HEK293T (cell line): Measurements from ENCODE around the gene SLAMF1.
A peak's percentile ranks its signal among the peaks of the same experiment; 100 is the strongest.

Experiments used
- CTCF ChIA-PET: fragments of 350-600 bp; formaldehyde crosslinking; extraction: SDS; loops from one replicate; lab custom pipeline; 2021; ENCODE audit warnings: antibody characterized with exemption, inconsistent platforms; lab: Yijun Ruan, JAX
- POLR2A ChIA-PET: fragments of 350-600 bp; formaldehyde crosslinking; extraction: SDS; loops from one replicate; lab custom pipeline; 2020; ENCODE audit warnings: antibody characterized with exemption, inconsistent platforms; lab: Yijun Ruan, JAX
- DNase-seq: peaks from one replicate; pipeline ENCODE4 v3.0.0; 2012; ENCODE audit warnings: mixed read lengths; ENCODE audit errors: extremely low spot score
- ARNT ChIP-seq: fragments of 450-650 bp; IDR thresholded peaks from 2 replicates; pipeline ENCODE4 v1.6.1; 2017; ENCODE audit warnings: mild to moderate bottlenecking
- BHLHE40 ChIP-seq: fragments of 450-650 bp; IDR thresholded peaks from 2 replicates; pipeline ENCODE4 v1.6.1; 2016; ENCODE audit warnings: mild to moderate bottlenecking, moderate library complexity, borderline replicate concordance
- CTBP1 ChIP-seq: fragments of 450-650 bp; IDR thresholded peaks from 2 replicates; pipeline ENCODE4 v1.6.1; 2016; ENCODE audit warnings: borderline replicate concordance
- ELF4 ChIP-seq: fragments of 450-650 bp; IDR thresholded peaks from 2 replicates; pipeline ENCODE4 v1.6.1; 2017; ENCODE audit warnings: antibody characterized with exemption
- FOXA1 ChIP-seq: fragments of 450-650 bp; IDR thresholded peaks from 2 replicates; pipeline ENCODE4 v1.6.1; 2016; ENCODE audit warnings: mild to moderate bottlenecking
- FOXK2 ChIP-seq: fragments of 450-650 bp; IDR thresholded peaks from 2 replicates; pipeline ENCODE4 v1.6.1; 2016; ENCODE audit warnings: mild to moderate bottlenecking
- FOXM1 ChIP-seq: fragments of 450-650 bp; IDR thresholded peaks from 2 replicates; pipeline ENCODE4 v1.6.1; 2017; ENCODE audit warnings: mild to moderate bottlenecking, borderline replicate concordance
- HDGF ChIP-seq: fragments of 450-650 bp; IDR thresholded peaks from 2 replicates; pipeline ENCODE4 v1.6.1; 2017; ENCODE audit warnings: antibody characterized with exemption, borderline replicate concordance
- L3MBTL2 ChIP-seq: fragments of 450-650 bp; conservative IDR thresholded peaks from 2 replicates; pipeline ENCODE4 v1.6.1; 2016; ENCODE audit warnings: mild to moderate bottlenecking
- LEF1 ChIP-seq: fragments of 450-650 bp; IDR thresholded peaks from 2 replicates; pipeline ENCODE4 v1.6.1; 2017; ENCODE audit warnings: mild to moderate bottlenecking, borderline replicate concordance
- NFRKB ChIP-seq: fragments of 450-650 bp; IDR thresholded peaks from 2 replicates; pipeline ENCODE4 v1.6.1; 2016; ENCODE audit warnings: mild to moderate bottlenecking, moderate library complexity
- SP1 ChIP-seq: fragments of 450-650 bp; IDR thresholded peaks from 2 replicates; pipeline ENCODE4 v1.6.1; 2017
- SUZ12 ChIP-seq: fragments of 450-650 bp; IDR thresholded peaks from 2 replicates; pipeline ENCODE4 v1.6.1; 2016; ENCODE audit warnings: mild to moderate bottlenecking
- TARDBP ChIP-seq: fragments of 450-650 bp; IDR thresholded peaks from 2 replicates; pipeline ENCODE4 v1.6.1; 2016
- ZNF384 ChIP-seq: fragments of 450-650 bp; IDR thresholded peaks from 2 replicates; pipeline ENCODE4 v1.6.1; 2016
- TF ChIP-seq, protein P1 (sequence below): fragments of 450-650 bp; IDR thresholded peaks from 2 replicates; pipeline ENCODE4 v1.6.1; 2016

Gene SLAMF1

DNA sequence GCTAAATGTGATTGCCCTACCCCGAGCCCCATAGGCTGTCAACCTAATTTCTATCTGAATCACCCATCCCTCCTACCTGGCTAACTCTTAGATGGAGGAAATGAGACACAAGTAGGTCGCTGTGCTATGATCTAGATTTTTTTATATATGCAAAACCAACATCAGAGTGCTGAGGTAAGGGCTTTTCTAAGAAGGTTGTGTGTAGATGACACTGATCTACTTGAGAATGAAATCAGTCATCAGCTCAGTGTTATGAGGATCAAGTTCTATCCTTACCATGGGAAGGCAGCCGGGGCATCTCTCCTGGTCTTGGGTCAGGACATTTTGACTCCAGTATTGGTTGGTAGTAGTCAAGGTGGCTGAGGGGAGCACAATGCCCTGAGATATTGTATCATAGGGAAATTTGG is 23.6 kb downstream of the SLAMF1 start:
- no peak for DNase-seq
- ChIA-PET CTCF (no interaction called here), POLR2A (no interaction called here)
- no peak for TF ChIP-seq SUZ12
- no peak for TF ChIP-seq BHLHE40
- TF ChIP-seq CTBP1: no peak
- TF ChIP-seq SP1: no peak
- no peak for TF ChIP-seq LEF1

GRCh38 chr1:160622501-160623226 is 24.2 kb downstream of the SLAMF1 start:
- POLR2A ChIA-PET: no interaction called here
- DNase-seq: no peak
- no peak for TF ChIP-seq BHLHE40
- no peak for TF ChIP-seq ZNF384
- no peak for TF ChIP-seq ELF4
- no peak for TF ChIP-seq TARDBP
- TF ChIP-seq HDGF: no peak
- TF ChIP-seq FOXM1: no peak
- no peak for TF ChIP-seq CTBP1
- TF ChIP-seq NFRKB: no peak
- TF ChIP-seq ARNT: no peak
- CTCF ChIA-PET: no interaction called here

- ChIA-PET POLR2A (no interaction called here), CTCF (no interaction called here)
- TF ChIP-seq FOXM1 (no peak), ARNT (no peak), CTBP1 (no peak), NFRKB (no peak), FOXK2 (no peak), LEF1 (no peak), FOXA1 (no peak), ZNF384 (no peak), TARDBP (no peak), SUZ12 (no peak), BHLHE40 (no peak), SP1 (no peak)
- TF ChIP-seq, protein P1, sequence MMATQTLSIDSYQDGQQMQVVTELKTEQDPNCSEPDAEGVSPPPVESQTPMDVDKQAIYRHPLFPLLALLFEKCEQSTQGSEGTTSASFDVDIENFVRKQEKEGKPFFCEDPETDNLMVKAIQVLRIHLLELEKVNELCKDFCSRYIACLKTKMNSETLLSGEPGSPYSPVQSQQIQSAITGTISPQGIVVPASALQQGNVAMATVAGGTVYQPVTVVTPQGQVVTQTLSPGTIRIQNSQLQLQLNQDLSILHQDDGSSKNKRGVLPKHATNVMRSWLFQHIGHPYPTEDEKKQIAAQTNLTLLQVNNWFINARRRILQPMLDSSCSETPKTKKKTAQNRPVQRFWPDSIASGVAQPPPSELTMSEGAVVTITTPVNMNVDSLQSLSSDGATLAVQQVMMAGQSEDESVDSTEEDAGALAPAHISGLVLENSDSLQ: no peak
- no peak for DNase-seq
Measured at GRCh38 chr1:160621633-160622413, 25.0 kb downstream of the SLAMF1 start.

- ChIA-PET POLR2A (no interaction called here), CTCF (no interaction called here)
- no peak for DNase-seq
- no peak for TF ChIP-seq L3MBTL2
- no peak for TF ChIP-seq FOXK2
- no peak for TF ChIP-seq ELF4
- TF ChIP-seq FOXM1: no peak
- no peak for TF ChIP-seq SUZ12
- TF ChIP-seq, protein P1: no peak
- TF ChIP-seq ARNT: no peak
- no peak for TF ChIP-seq HDGF
- no peak for TF ChIP-seq CTBP1
- no peak for TF ChIP-seq BHLHE40
- TF ChIP-seq SP1: no peak
- no peak for TF ChIP-seq ZNF384
- TF ChIP-seq FOXA1: no peak
- TF ChIP-seq NFRKB: no peak
Measured at GRCh38 chr1:160620942-160621632, 25.8 kb downstream of the SLAMF1 start.

GRCh38 chr1:160619742-160620277 is 27.0 kb downstream of the SLAMF1 start:
- POLR2A ChIA-PET: no interaction called here
- CTCF ChIA-PET: no interaction called here
- no peak for DNase-seq
- TF ChIP-seq FOXA1: no peak
- no peak for TF ChIP-seq ARNT
- no peak for TF ChIP-seq BHLHE40
- TF ChIP-seq L3MBTL2: no peak
- no peak for TF ChIP-seq TARDBP
- no peak for TF ChIP-seq NFRKB
- no peak for TF ChIP-seq ELF4
- TF ChIP-seq FOXK2: no peak

GRCh38 chr1:160618763-160619274 is 28.0 kb downstream of the SLAMF1 start:
- POLR2A ChIA-PET: no interaction called here
- peak; percentile 44 for DNase-seq
- CTCF ChIA-PET: no interaction called here
- TF ChIP-seq ARNT: no peak
- no peak for TF ChIP-seq FOXK2
- no peak for TF ChIP-seq SP1
- TF ChIP-seq ZNF384: no peak
- no peak for TF ChIP-seq FOXA1
- TF ChIP-seq NFRKB: no peak
- TF ChIP-seq ELF4: no peak
- TF ChIP-seq HDGF: no peak
- no peak for TF ChIP-seq CTBP1
- TF ChIP-seq SUZ12: no peak
- no peak for TF ChIP-seq TARDBP
- TF ChIP-seq BHLHE40: no peak
- no peak for TF ChIP-seq LEF1
- TF ChIP-seq, protein P1: no peak
- no peak for TF ChIP-seq FOXM1
- TF ChIP-seq L3MBTL2: no peak
